SK-N-MC (cell line): Measurements from ENCODE around the gene HCN3.

Experiments
- EZH2 ChIP-seq: fragments of 200-600 bp; sonication (generic); IDR thresholded peaks from one replicate; pipeline ENCODE4 v1.6.1; 2017; ENCODE audit warnings: antibody characterized with exemption
- FOXP2 ChIP-seq: optimal IDR thresholded peaks from 2 replicates; pipeline ENCODE3; 2011; ENCODE audit warnings: mild to moderate bottlenecking, moderate library complexity; ENCODE audit not compliant: insufficient read depth; ENCODE audit errors: extremely low read length, control extremely low read depth
- POLR2AphosphoS5 ChIP-seq: IDR thresholded peaks from 2 replicates; pipeline ENCODE4 v1.6.1; 2012; ENCODE audit warnings: mild to moderate bottlenecking, low read depth, low read length, borderline replicate concordance

DNA sequence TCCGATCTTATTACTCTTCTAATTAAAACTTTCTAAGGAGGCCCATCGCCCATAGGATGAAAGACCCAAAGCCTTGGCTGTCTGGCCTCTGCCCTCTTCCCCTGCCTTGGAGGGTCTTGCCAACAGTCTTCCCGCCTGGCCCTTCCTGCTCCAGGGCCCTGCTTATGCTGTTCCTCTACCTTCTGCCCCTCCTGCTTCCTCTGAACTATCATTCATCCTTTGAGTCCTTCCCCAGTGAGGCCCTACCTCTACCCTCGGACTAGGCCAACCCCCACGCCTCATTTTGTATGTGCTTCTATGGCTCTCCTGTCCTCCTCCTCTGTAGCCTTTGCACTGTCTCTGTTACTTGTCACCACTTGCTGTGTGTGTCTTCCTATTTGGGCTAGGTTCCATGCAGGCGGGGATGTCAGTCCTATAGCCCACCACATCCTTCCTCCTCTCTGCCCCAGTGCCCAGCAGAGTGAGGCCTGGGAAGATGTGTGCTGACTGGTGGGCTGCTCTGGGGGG is 48.8 kb downstream of the HCN3 start:
- no peak for TF ChIP-seq EZH2
- TF ChIP-seq POLR2AphosphoS5 = no peak; the same call in 1 of the 2 replicates
- TF ChIP-seq FOXP2 = no peak
